HEK293T (cell line): Measurements from ENCODE around the gene ZDHHC11.
"Not testable (repeated sequence)": the region's sequence is repeated elsewhere in the genome, so short reads cannot be mapped to it uniquely, and the experiment has no call there.

Source experiments
- BHLHE40 ChIP-seq: fragments of 450-650 bp; IDR thresholded peaks from 2 replicates; pipeline ENCODE4 v1.6.1; 2016; ENCODE audit warnings: mild to moderate bottlenecking, moderate library complexity, borderline replicate concordance
- CTBP1 ChIP-seq: fragments of 450-650 bp; IDR thresholded peaks from 2 replicates; pipeline ENCODE4 v1.6.1; 2016; ENCODE audit warnings: borderline replicate concordance
- FOXA1 ChIP-seq: fragments of 450-650 bp; IDR thresholded peaks from 2 replicates; pipeline ENCODE4 v1.6.1; 2016; ENCODE audit warnings: mild to moderate bottlenecking
- FOXK2 ChIP-seq: fragments of 450-650 bp; IDR thresholded peaks from 2 replicates; pipeline ENCODE4 v1.6.1; 2016; ENCODE audit warnings: mild to moderate bottlenecking
- FOXM1 ChIP-seq: fragments of 450-650 bp; IDR thresholded peaks from 2 replicates; pipeline ENCODE4 v1.6.1; 2017; ENCODE audit warnings: mild to moderate bottlenecking, borderline replicate concordance
- HDGF ChIP-seq: fragments of 450-650 bp; IDR thresholded peaks from 2 replicates; pipeline ENCODE4 v1.6.1; 2017; ENCODE audit warnings: antibody characterized with exemption, borderline replicate concordance
- L3MBTL2 ChIP-seq: fragments of 450-650 bp; conservative IDR thresholded peaks from 2 replicates; pipeline ENCODE4 v1.6.1; 2016; ENCODE audit warnings: mild to moderate bottlenecking
- LEF1 ChIP-seq: fragments of 450-650 bp; IDR thresholded peaks from 2 replicates; pipeline ENCODE4 v1.6.1; 2017; ENCODE audit warnings: mild to moderate bottlenecking, borderline replicate concordance
- PKNOX1 ChIP-seq: fragments of 450-650 bp; IDR thresholded peaks from 2 replicates; pipeline ENCODE4 v1.6.1; 2016
- SP1 ChIP-seq: fragments of 450-650 bp; IDR thresholded peaks from 2 replicates; pipeline ENCODE4 v1.6.1; 2017
- SUZ12 ChIP-seq: fragments of 450-650 bp; IDR thresholded peaks from 2 replicates; pipeline ENCODE4 v1.6.1; 2016; ENCODE audit warnings: mild to moderate bottlenecking
- TARDBP ChIP-seq: fragments of 450-650 bp; IDR thresholded peaks from 2 replicates; pipeline ENCODE4 v1.6.1; 2016

- not testable (repeated sequence) for TF ChIP-seq FOXK2, TARDBP, SP1, CTBP1, FOXA1, LEF1, SUZ12, BHLHE40, PKNOX1, FOXM1, HDGF
- TF ChIP-seq L3MBTL2: peak; percentile 42; the same call in 1 of the 2 replicates
These were observed 66.8 kb downstream of the ZDHHC11 start for GRCh38 chr5:783881-784427.
